ENCODE data around the gene MOK. TPM values are rescaled to one million over a fixed set of nuclear protein-coding genes. Genes with fewer than 3 reads are reported as not detected.

MOK gene
- total RNA-seq, 1 donor from 2014 or later, result 5.2 TPM

- H3K27ac ChIP-seq (ENCODE audit: low read depth, low read length), result no peak overlapping the region
- H3K9me3 ChIP-seq (ENCODE audit: control insufficient read depth in 3 of 3, low read length in 3 of 3), result no peaks in the 10 kb centered on the region
- H3K36me3 ChIP-seq (ENCODE audit: control insufficient read depth in 3 of 3, insufficient read depth in 3 of 3, low read length in 3 of 3), result peaks cover 0 to 4% (median 3%) of the 10 kb centered on the region in 3 donors
- no peak overlapping the region for H3K9ac ChIP-seq (ENCODE audit: low read depth in 1 of 3, low read length in 3 of 3)
- no peaks in the 10 kb centered on the region for H3K27me3 ChIP-seq (ENCODE audit: control insufficient read depth in 3 of 3, insufficient read depth in 3 of 3, low read length in 3 of 3)
- peaks cover 6 to 7% (median 7%) of the 10 kb centered on the region in 3 donors for H3K4me1 ChIP-seq (ENCODE audit: control insufficient read depth in 3 of 3, insufficient read depth in 3 of 3, low read length in 3 of 3)
- no peak overlapping the region for H3K4me3 ChIP-seq (ENCODE audit: low read length in 3 of 3)
These were observed 26.9 kb downstream of the MOK start for GRCh38 chr14:102277874-102278630.

GRCh38 chr14:102275866-102276265 is 29.1 kb downstream of the MOK start:
- Histone ChIP-seq H3K4me3 (ENCODE audit: low read length in 3 of 3) (no peak overlapping the region), H3K4me1 (ENCODE audit: control insufficient read depth in 3 of 3, insufficient read depth in 3 of 3, low read length in 3 of 3) (peaks cover 6 to 7% (median 7%) of the 10 kb centered on the region in 3 donors), H3K27me3 (ENCODE audit: control insufficient read depth in 3 of 3, insufficient read depth in 3 of 3, low read length in 3 of 3) (no peaks in the 10 kb centered on the region), H3K36me3 (ENCODE audit: control insufficient read depth in 3 of 3, insufficient read depth in 3 of 3, low read length in 3 of 3) (peaks cover 0 to 3% (median 2%) of the 10 kb centered on the region in 3 donors), H3K9ac (ENCODE audit: low read depth in 1 of 3, low read length in 3 of 3) (no peak overlapping the region), H3K9me3 (ENCODE audit: control insufficient read depth in 3 of 3, low read length in 3 of 3) (no peaks in the 10 kb centered on the region), H3K27ac (ENCODE audit: low read depth, low read length) (no peak overlapping the region)

GRCh38 chr14:102272392-102272791 is 32.6 kb downstream of the MOK start:
- H3K4me3 ChIP-seq (ENCODE audit: low read length in 3 of 3), result no peak overlapping the region
- H3K4me1 ChIP-seq (ENCODE audit: control insufficient read depth in 3 of 3, insufficient read depth in 3 of 3, low read length in 3 of 3), result no peaks in the 10 kb centered on the region
- no peaks in the 10 kb centered on the region for H3K9me3 ChIP-seq (ENCODE audit: control insufficient read depth in 3 of 3, low read length in 3 of 3)
- H3K27me3 ChIP-seq (ENCODE audit: control insufficient read depth in 3 of 3, insufficient read depth in 3 of 3, low read length in 3 of 3), result no peaks in the 10 kb centered on the region
- H3K36me3 ChIP-seq (ENCODE audit: control insufficient read depth in 3 of 3, insufficient read depth in 3 of 3, low read length in 3 of 3), result no peaks in the 10 kb centered on the region
- no peak overlapping the region for H3K9ac ChIP-seq (ENCODE audit: low read depth in 1 of 3, low read length in 3 of 3)
- no peak overlapping the region for H3K27ac ChIP-seq (ENCODE audit: low read depth, low read length)

GRCh38 chr14:102264775-102265174 is 40.2 kb downstream of the MOK start:
- no peak overlapping the region for H3K4me3 ChIP-seq (ENCODE audit: low read length in 3 of 3)
- peaks cover 0 to 2% (median 0%) of the 10 kb centered on the region in 3 donors for H3K4me1 ChIP-seq (ENCODE audit: control insufficient read depth in 3 of 3, insufficient read depth in 3 of 3, low read length in 3 of 3)
- no peak overlapping the region for H3K9ac ChIP-seq (ENCODE audit: low read depth in 1 of 3, low read length in 3 of 3)
- no peaks in the 10 kb centered on the region for H3K36me3 ChIP-seq (ENCODE audit: control insufficient read depth in 3 of 3, insufficient read depth in 3 of 3, low read length in 3 of 3)
- H3K9me3 ChIP-seq (ENCODE audit: control insufficient read depth in 3 of 3, low read length in 3 of 3), result no peaks in the 10 kb centered on the region
- H3K27me3 ChIP-seq (ENCODE audit: control insufficient read depth in 3 of 3, insufficient read depth in 3 of 3, low read length in 3 of 3), result no peaks in the 10 kb centered on the region
- H3K27ac ChIP-seq (ENCODE audit: low read depth, low read length), result no peak overlapping the region

GRCh38 chr14:102264355-102264754 is 40.6 kb downstream of the MOK start:
- Histone ChIP-seq H3K27ac (ENCODE audit: low read depth, low read length) (no peak overlapping the region), H3K4me1 (ENCODE audit: control insufficient read depth in 3 of 3, insufficient read depth in 3 of 3, low read length in 3 of 3) (peaks cover 0 to 2% (median 0%) of the 10 kb centered on the region in 3 donors), H3K9ac (ENCODE audit: low read depth in 1 of 3, low read length in 3 of 3) (no peak overlapping the region), H3K9me3 (ENCODE audit: control insufficient read depth in 3 of 3, low read length in 3 of 3) (no peaks in the 10 kb centered on the region), H3K27me3 (ENCODE audit: control insufficient read depth in 3 of 3, insufficient read depth in 3 of 3, low read length in 3 of 3) (no peaks in the 10 kb centered on the region), H3K36me3 (ENCODE audit: control insufficient read depth in 3 of 3, insufficient read depth in 3 of 3, low read length in 3 of 3) (no peaks in the 10 kb centered on the region), H3K4me3 (ENCODE audit: low read length in 3 of 3) (no peak overlapping the region)

- Histone ChIP-seq H3K4me1 (ENCODE audit: control insufficient read depth in 3 of 3, insufficient read depth in 3 of 3, low read length in 3 of 3) (peaks cover 0 to 2% (median 0%) of the 10 kb centered on the region in 3 donors), H3K27ac (ENCODE audit: low read depth, low read length) (no peak overlapping the region), H3K9me3 (ENCODE audit: control insufficient read depth in 3 of 3, low read length in 3 of 3) (no peaks in the 10 kb centered on the region), H3K9ac (ENCODE audit: low read depth in 1 of 3, low read length in 3 of 3) (no peak overlapping the region), H3K4me3 (ENCODE audit: low read length in 3 of 3) (no peak overlapping the region), H3K27me3 (ENCODE audit: control insufficient read depth in 3 of 3, insufficient read depth in 3 of 3, low read length in 3 of 3) (no peaks in the 10 kb centered on the region), H3K36me3 (ENCODE audit: control insufficient read depth in 3 of 3, insufficient read depth in 3 of 3, low read length in 3 of 3) (no peaks in the 10 kb centered on the region)
These were observed 42.0 kb downstream of the MOK start for GRCh38 chr14:102262929-102263462.

- H3K36me3 ChIP-seq (ENCODE audit: control insufficient read depth in 3 of 3, insufficient read depth in 3 of 3, low read length in 3 of 3), result no peaks in the 10 kb centered on the region
- H3K27ac ChIP-seq (ENCODE audit: low read depth, low read length), result no peak overlapping the region
- no peaks in the 10 kb centered on the region for H3K9me3 ChIP-seq (ENCODE audit: control insufficient read depth in 3 of 3, low read length in 3 of 3)
- H3K4me1 ChIP-seq (ENCODE audit: control insufficient read depth in 3 of 3, insufficient read depth in 3 of 3, low read length in 3 of 3), result no peaks in the 10 kb centered on the region
- no peak overlapping the region for H3K4me3 ChIP-seq (ENCODE audit: low read length in 3 of 3)
- no peaks in the 10 kb centered on the region for H3K27me3 ChIP-seq (ENCODE audit: control insufficient read depth in 3 of 3, insufficient read depth in 3 of 3, low read length in 3 of 3)
- no peak overlapping the region for H3K9ac ChIP-seq (ENCODE audit: low read depth in 1 of 3, low read length in 3 of 3)
These were observed 46.8 kb downstream of the MOK start for GRCh38 chr14:102258136-102258535.

GRCh38 chr14:102256716-102257115 is 48.2 kb downstream of the MOK start:
- Histone ChIP-seq H3K4me3 (ENCODE audit: low read length in 3 of 3) (no peak overlapping the region), H3K4me1 (ENCODE audit: control insufficient read depth in 3 of 3, insufficient read depth in 3 of 3, low read length in 3 of 3) (no peaks in the 10 kb centered on the region), H3K9me3 (ENCODE audit: control insufficient read depth in 3 of 3, low read length in 3 of 3) (no peaks in the 10 kb centered on the region), H3K9ac (ENCODE audit: low read depth in 1 of 3, low read length in 3 of 3) (no peak overlapping the region), H3K27me3 (ENCODE audit: control insufficient read depth in 3 of 3, insufficient read depth in 3 of 3, low read length in 3 of 3) (no peaks in the 10 kb centered on the region), H3K36me3 (ENCODE audit: control insufficient read depth in 3 of 3, insufficient read depth in 3 of 3, low read length in 3 of 3) (no peaks in the 10 kb centered on the region), H3K27ac (ENCODE audit: low read depth, low read length) (no peak overlapping the region)

- no peaks in the 10 kb centered on the region for H3K9me3 ChIP-seq (ENCODE audit: control insufficient read depth in 3 of 3, low read length in 3 of 3)
- H3K9ac ChIP-seq (ENCODE audit: low read depth in 1 of 3, low read length in 3 of 3), result no peak overlapping the region
These were observed 49.4 kb downstream of the MOK start for GRCh38 chr14:102255401-102256190.

More at GRCh38 chr14:102255401-102256190, 49.4 kb downstream of the MOK start:
- H3K27ac ChIP-seq (ENCODE audit: low read depth, low read length), result no peak overlapping the region
- no peak overlapping the region for H3K4me3 ChIP-seq (ENCODE audit: low read length in 3 of 3)
- no peaks in the 10 kb centered on the region for H3K36me3 ChIP-seq (ENCODE audit: control insufficient read depth in 3 of 3, insufficient read depth in 3 of 3, low read length in 3 of 3)
- no peaks in the 10 kb centered on the region for H3K4me1 ChIP-seq (ENCODE audit: control insufficient read depth in 3 of 3, insufficient read depth in 3 of 3, low read length in 3 of 3)
- H3K27me3 ChIP-seq (ENCODE audit: control insufficient read depth in 3 of 3, insufficient read depth in 3 of 3, low read length in 3 of 3), result no peaks in the 10 kb centered on the region
